ENCODE results near the gene COL15A1.

Gene COL15A1

DNA sequence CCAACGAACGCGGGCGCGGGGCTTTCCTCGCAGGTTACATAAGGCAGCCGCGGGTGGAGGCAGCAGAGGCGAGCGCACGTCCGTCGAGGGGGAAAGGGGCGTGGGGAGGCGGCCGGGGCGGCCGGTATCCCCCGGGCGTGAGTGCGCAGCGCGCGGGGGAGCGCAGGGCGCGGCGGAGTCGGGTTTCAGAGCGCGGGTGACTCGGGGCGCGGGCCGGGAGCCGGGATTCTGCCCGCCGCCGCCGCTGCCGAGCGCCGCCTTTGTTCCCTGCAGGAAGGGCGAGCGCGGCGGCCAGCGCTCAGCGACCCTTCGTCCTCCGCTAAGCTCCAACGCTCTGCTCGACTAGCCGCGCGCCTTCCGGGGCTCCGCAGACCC, at the start of gene COL15A1:
Gene COL15A1, plus strand, starts transcription at position 226 of the 375 bp plus-strand sequence. CDS start 155 bp downstream, outside the sequence.
- TF ChIP-seq, protein P1, sequence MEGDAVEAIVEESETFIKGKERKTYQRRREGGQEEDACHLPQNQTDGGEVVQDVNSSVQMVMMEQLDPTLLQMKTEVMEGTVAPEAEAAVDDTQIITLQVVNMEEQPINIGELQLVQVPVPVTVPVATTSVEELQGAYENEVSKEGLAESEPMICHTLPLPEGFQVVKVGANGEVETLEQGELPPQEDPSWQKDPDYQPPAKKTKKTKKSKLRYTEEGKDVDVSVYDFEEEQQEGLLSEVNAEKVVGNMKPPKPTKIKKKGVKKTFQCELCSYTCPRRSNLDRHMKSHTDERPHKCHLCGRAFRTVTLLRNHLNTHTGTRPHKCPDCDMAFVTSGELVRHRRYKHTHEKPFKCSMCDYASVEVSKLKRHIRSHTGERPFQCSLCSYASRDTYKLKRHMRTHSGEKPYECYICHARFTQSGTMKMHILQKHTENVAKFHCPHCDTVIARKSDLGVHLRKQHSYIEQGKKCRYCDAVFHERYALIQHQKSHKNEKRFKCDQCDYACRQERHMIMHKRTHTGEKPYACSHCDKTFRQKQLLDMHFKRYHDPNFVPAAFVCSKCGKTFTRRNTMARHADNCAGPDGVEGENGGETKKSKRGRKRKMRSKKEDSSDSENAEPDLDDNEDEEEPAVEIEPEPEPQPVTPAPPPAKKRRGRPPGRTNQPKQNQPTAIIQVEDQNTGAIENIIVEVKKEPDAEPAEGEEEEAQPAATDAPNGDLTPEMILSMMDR (IDR thresholded peaks at IDR 0.05; ENCODE audit: low read depth, low read length, missing control alignments) = no peak
- DNase-seq (ENCODE audit: extremely low read depth, low read depth) = no peak
- peak within 1 kb of the TSS; percentile 54 for H3K4me3 ChIP-seq (replicated peaks; ENCODE audit: low read depth, low read length)

DNA sequence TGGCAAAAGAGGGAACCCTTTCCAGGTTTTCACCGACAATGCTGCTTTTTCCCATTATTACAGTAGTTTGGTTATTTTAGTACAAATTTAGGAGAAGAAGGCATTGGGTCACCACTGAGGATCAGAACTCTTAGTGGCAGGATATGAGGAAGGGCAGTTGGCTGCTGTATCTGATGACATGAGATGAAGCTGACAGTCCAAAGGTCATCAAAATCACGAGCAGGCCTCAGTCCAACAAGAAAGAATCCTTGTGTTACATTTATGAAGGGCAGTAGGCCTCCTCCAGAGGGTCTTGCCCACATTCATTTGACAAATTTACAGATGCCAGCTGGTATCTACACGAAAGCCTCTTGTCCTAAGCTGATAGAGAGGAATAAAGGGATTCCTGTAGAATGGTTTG, 49.5 kb upstream of the COL15A1 start:
- TF ChIP-seq, protein P1 (IDR thresholded peaks at IDR 0.05; ENCODE audit: low read depth, low read length, missing control alignments) = no peak
- no peak for DNase-seq (ENCODE audit: extremely low read depth, low read depth)
- no peak overlapping the region for H3K4me3 ChIP-seq (replicated peaks; ENCODE audit: low read depth, low read length)

DNA sequence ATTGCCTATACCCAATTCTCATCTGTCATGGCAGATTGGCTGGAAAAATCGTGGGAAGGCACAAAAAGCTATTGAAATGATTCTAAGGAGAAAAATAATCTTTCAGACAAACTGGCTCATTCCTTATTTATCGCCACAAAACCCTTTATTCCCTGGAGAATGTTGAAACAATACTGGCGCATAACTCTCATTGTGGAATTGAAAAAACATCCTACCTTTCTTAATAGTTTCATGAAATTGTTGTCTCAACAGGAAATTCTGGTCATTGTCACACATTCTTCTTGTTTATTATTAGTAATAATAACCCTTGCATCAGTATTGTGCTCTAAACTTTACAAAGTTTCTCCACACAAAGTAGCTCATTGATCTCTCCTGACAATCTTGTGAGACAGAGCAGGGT, 48.9 kb upstream of the COL15A1 start:
- no peak overlapping the region for H3K4me3 ChIP-seq (replicated peaks; ENCODE audit: low read depth, low read length)
- no peak for DNase-seq (ENCODE audit: extremely low read depth, low read depth)
- TF ChIP-seq, protein P1 (IDR thresholded peaks at IDR 0.05; ENCODE audit: low read depth, low read length, missing control alignments) = no peak

DNA sequence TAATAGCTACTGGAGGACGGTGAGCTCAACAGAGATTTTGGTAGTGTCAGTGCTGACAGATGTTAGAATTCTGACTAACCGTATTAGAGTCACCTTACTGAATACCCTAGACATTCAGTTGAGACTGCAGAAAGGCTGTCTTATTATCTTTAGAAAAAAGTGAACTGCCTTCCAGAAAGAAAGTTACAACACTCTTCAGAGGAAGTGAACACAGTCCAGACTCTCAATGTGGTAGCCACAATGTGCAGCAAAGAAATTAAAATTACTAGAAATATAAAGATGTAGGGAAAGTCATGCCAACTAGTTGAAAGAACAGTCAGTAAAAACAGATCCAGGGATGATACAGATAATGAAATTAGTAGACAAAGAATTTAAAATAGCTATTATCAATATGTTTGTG, 47.1 kb upstream of the COL15A1 start:
- DNase-seq (ENCODE audit: extremely low read depth, low read depth) = no peak
- TF ChIP-seq, protein P1 (IDR thresholded peaks at IDR 0.05; ENCODE audit: low read depth, low read length, missing control alignments) = no peak
- no peak overlapping the region for H3K4me3 ChIP-seq (replicated peaks; ENCODE audit: low read depth, low read length)

DNA sequence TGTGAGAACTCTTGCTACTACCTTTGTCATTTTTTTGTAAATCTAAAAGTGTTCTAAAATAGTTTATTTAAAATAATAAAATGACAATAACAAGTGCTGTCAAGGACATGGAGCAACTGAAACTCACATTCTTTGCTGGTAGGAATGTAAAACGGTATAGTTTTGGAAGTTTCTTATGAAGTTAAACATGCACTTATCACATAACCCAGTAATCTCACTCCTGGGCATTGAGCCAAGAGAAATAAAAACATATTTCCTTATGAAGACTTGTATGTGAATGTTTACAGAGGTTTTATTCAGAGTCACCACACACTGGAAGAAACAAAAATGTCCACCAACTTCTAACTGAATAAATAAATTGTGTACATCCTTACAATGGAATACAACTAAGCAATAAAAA, 46.0 kb upstream of the COL15A1 start:
- no peak for DNase-seq (ENCODE audit: extremely low read depth, low read depth)
- TF ChIP-seq, protein P1 (IDR thresholded peaks at IDR 0.05; ENCODE audit: low read depth, low read length, missing control alignments) = no peak
- no peak overlapping the region for H3K4me3 ChIP-seq (replicated peaks; ENCODE audit: low read depth, low read length)

DNA sequence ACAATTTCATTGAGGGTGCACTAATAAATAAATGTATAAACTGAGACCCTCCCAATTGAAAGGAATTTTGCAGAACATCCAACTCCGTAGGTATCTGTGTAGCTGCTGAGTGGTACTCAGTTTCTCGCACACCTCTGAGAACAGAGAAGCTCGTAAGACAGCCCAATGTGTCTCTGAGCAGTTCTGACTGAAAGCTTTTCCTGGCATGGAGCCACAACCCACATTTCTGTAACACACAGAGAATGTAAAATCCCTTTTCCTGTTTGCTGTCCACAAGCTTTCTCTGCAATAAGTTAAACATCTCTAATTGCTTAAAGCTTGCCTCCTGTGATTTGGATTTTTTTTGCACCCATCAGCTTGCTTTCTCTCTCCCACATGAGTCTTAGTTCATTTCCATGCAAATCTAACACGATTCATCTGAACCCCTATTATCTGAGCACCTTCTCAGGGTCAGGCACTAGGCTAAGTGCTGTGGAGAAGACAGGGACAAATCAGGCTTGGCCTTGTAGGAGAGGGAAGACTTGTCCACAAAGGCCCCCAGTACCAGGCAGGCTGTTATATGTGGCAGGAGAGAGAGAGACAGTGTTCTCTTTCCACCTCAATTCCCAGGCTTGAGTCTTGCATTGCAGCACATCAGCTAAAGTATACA, 44.2 kb upstream of the COL15A1 start:
- peak; percentile 90 for DNase-seq (ENCODE audit: extremely low read depth, low read depth)
- no peak overlapping the region for H3K4me3 ChIP-seq (replicated peaks; ENCODE audit: low read depth, low read length)
- TF ChIP-seq, protein P1 (IDR thresholded peaks at IDR 0.05; ENCODE audit: low read depth, low read length, missing control alignments) = no peak

DNA sequence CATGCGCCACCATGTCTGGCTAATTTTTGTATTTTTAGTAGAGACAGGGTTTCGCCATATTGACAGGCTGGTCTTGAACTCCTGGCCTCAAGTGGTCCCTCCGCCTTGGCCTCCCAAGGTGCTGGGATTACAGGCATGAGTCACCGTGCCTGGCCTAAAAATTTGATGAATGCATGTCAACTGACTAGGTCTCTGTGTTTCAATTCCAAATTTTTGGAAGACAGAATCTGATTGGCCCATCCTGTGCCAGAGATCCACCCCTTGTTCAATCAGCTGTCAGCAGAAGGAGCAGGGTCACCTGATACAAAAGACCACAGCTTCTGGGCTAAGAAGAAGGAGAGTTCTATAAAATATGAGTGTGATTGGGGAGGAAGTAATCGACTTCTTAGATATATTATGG, 43.5 kb upstream of the COL15A1 start:
- TF ChIP-seq, protein P1 (IDR thresholded peaks at IDR 0.05; ENCODE audit: low read depth, low read length, missing control alignments) = no peak
- DNase-seq (ENCODE audit: extremely low read depth, low read depth) = no peak
- H3K4me3 ChIP-seq (replicated peaks; ENCODE audit: low read depth, low read length) = no peak overlapping the region
